GM12874 (cell line): ENCODE measurements around the gene KCNMB1.

Source experiments
- TF ChIP-seq, protein P1 (sequence below): IDR thresholded peaks from 2 replicates; pipeline ENCODE4 v1.5.1; 2011; ENCODE audit warnings: low read depth, mild to moderate bottlenecking, control low read depth, low read length, moderate library complexity; ENCODE audit not compliant: insufficient read depth

The KCNMB1 gene

GRCh38 chr5:170375283-170375682 lies 13.9 kb downstream of the KCNMB1 start:
- TF ChIP-seq, protein P1, sequence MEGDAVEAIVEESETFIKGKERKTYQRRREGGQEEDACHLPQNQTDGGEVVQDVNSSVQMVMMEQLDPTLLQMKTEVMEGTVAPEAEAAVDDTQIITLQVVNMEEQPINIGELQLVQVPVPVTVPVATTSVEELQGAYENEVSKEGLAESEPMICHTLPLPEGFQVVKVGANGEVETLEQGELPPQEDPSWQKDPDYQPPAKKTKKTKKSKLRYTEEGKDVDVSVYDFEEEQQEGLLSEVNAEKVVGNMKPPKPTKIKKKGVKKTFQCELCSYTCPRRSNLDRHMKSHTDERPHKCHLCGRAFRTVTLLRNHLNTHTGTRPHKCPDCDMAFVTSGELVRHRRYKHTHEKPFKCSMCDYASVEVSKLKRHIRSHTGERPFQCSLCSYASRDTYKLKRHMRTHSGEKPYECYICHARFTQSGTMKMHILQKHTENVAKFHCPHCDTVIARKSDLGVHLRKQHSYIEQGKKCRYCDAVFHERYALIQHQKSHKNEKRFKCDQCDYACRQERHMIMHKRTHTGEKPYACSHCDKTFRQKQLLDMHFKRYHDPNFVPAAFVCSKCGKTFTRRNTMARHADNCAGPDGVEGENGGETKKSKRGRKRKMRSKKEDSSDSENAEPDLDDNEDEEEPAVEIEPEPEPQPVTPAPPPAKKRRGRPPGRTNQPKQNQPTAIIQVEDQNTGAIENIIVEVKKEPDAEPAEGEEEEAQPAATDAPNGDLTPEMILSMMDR = no peak

- TF ChIP-seq, protein P1 = no peak
These were observed 16.2 kb downstream of the KCNMB1 start for GRCh38 chr5:170372971-170373370.

DNA sequence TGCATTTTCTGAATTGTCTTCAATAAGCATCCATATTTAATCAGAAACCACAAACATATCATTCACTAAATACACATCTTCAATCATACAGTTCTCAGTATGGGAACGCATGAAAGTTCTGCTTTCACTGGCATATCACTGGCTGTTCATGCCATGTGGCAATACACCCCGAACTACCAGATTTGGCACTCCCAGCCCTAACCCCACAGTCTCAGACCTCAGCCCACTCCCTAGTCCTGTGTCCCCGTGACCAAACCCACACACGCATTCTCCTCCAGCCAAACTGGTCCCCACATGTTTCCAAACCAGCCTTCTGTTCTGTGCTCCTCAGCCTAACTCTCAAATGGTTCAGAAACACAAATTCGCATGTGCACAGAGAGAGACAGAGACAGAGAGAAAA lies 20.6 kb downstream of the KCNMB1 start:
- TF ChIP-seq, protein P1 = no peak

DNA sequence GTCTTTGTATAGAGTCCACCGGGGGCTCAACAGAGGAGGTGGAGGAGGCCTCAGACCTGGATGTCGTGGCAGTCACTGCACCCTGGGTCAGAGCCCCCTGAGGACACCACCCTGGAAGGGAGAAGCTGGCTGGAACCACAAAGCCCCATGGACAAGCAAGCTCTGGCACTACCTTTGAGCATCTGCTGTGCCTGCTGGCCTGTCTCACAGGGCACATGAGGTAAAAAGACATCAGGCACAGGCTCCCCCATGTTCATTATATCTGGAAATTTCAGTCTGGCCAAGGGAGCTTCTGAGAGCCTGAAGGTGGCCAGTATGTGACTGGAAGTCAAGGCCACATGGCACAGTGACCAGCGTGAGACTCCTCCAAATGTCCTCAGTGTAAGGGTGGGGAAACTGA lies 22.9 kb downstream of the KCNMB1 start:
- TF ChIP-seq, protein P1 = no peak

DNA sequence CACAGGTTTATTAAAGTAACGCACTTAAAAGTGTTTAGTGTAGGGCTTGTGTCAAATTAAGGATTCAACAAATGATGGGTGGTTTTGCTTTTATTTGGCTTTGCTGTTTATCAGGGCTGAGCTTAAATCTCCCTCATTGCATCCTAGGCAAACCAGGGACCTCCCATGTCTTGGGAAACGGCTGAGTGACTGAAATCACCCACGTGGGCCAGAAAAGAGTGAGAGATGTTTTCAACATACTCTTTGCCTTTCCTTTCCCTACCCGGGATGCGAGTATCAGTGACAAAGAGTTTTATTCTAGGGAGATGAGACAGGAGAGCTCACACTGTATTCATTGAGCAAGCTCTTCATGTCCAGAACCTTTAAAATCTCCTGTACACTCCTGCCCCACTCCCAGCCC lies 23.3 kb downstream of the KCNMB1 start:
- TF ChIP-seq, protein P1 = no peak

DNA sequence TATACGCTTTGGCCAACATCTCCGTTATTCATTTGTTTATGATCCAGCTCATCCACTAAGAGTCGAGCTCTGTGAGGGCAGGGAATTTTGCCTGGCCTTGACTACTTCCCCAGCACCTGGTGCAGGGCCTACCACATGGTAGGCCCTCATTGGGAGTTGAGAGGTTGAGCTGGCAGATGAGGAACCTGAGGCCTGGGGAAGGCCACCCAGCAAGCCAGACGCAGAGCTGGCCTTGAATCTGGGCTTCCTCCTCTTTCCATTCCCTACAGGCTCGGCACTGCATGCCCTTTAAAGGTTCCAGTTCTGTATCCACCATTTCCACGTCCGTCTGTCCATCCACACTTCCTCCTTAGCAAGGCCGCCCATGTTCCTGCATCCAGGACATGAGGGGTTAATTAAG lies 24.2 kb downstream of the KCNMB1 start:
- TF ChIP-seq, protein P1 = no peak

DNA sequence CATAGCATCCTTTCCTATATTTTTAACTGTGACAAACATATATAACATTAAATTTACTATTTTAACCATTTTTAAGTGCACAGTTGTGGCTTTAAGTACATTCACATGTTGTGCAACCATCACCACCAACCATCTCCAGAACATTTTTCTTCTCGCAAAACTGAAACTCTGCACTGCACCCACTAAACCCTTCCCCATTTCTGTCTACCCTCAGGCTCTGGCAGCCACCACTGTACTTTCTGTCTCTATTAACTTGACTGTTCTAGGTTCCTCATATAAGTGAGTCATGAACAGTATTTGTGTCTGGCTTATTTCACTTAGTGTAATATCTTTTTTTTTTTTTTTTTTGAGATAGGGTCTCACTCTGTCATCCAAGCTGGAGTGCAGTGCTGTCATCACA lies 25.5 kb downstream of the KCNMB1 start:
- TF ChIP-seq, protein P1 = no peak

GRCh38 chr5:170362656-170363055 lies 26.5 kb downstream of the KCNMB1 start:
- TF ChIP-seq, protein P1 = no peak
